ENCODE results near the gene VCL. TPM values are rescaled to one million over a fixed set of nuclear protein-coding genes. Genes with fewer than 3 reads are reported as not detected.
A peak's percentile ranks its signal among the peaks of the same experiment; 100 is the strongest.
"Not testable (repeated sequence)": the region's sequence is repeated elsewhere in the genome, so short reads cannot be mapped to it uniquely, and the experiment has no call there.

Gene VCL
- total RNA-seq = 26.1 and 26.8 TPM in 2 replicates

GRCh38 chr10:73997787-73998622 is at the start of gene VCL:
TSS of gene VCL (plus strand) at chr10:73998116. CDS start at chr10:73998208, 92 bp downstream.
- Mint-ChIP-seq H3K4me1 (peaks cover 51% of the 10 kb centered on the region), H3K36me3 (ENCODE audit: low read depth) (peaks cover 13% of the 10 kb centered on the region), H3K4me3 (peak within 1 kb of the TSS; percentile 94), H3K27ac (peak within 1 kb of the TSS; percentile 97), H3K9me3 (no peaks in the 10 kb centered on the region), H3K27me3 (no peaks in the 10 kb centered on the region)
- intact Hi-C loops (cut with micrococcal nuclease) = loop anchor here (1.0 to 5.0 kb wide), 5 partner anchors 41 to 153 kb away; partner anchors contain the start of gene ADK
- DNase-seq = peak; percentile 99

DNA sequence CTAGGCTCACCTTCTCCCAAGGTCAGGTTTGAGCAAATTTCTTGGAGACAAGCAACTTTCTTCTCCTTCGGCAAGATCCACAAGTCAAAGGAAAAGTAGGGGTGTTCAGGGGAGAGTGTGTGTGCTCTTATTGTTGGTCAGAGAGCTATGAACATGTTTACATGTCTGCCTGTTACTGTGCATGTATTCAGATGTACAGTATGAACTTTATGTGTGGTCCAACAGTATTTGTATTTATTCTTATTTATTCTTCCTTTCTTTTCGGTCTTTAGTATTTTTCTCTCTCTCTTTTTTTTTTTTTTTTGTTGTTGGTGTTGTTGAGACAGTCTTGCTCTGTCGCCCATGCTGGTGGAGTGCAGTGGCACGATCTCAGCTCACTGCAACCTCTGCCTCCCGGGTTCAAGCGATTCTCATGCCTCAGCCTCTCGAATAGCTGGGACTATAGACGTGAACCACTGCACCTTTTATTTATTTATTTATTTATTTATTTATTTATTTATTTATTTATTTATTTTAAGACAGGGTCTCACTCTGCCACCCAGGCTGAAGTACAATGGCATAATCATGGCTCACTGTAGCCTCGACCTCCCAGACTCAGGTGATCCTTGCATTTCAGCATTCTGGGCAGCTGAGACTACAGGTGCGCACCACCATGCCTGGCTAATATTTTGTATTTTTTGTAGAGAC is 48.8 kb upstream of the VCL start:
- Mint-ChIP-seq H3K9me3 (no peaks in the 10 kb centered on the region), H3K36me3 (ENCODE audit: low read depth) (no peaks in the 10 kb centered on the region), H3K27me3 (peaks cover 14% of the 10 kb centered on the region), H3K4me3 (no peak overlapping the region), H3K27ac (no peak overlapping the region), H3K4me1 (peaks cover 7% of the 10 kb centered on the region)
- intact Hi-C loops (cut with micrococcal nuclease) = no loop called here
- DNase-seq = no peak

DNA sequence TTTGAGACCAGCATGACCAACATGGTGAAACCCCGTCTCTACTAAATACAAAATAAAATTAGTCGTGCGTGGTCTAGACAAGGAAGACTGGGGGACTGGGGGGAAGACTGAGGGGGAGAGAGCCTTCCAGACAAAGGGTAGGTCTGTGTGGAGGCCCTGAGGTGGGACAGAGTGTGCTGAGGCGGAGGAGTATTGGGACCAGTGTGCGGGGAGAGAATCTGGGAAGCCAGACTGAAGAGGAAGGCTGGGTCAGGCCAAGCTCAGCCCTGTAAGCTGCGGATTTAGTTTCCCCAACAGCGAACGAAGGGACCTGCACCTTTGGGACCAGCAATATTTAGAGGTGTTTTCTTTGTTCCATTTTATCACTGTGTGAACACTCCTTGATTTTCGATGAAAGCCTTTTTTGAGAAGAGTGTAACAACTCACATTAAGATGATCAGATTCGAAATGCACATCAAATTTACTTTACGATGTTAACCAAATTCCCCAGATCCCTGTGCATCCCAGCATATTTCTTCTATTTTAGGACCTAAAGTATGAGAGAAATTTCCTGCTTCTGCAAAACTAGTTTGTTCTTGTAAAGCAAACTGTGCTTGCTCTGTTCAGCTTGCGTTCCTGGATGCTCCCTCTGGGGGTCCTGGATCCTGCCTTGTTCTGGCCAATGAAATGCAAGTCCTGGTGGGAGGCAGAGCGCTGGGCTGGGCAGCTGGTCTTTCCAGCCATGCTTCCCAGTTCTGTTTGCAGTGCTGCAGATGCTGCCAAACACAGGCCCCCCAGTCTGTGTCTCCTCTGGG is 47.6 kb upstream of the VCL start:
- Mint-ChIP-seq H3K27ac (no peak overlapping the region), H3K36me3 (ENCODE audit: low read depth) (no peaks in the 10 kb centered on the region), H3K9me3 (no peaks in the 10 kb centered on the region), H3K4me1 (peaks cover 10% of the 10 kb centered on the region), H3K4me3 (no peak overlapping the region), H3K27me3 (peaks cover 13% of the 10 kb centered on the region)
- no peak for DNase-seq
- intact Hi-C loops (cut with micrococcal nuclease) = no loop called here

DNA sequence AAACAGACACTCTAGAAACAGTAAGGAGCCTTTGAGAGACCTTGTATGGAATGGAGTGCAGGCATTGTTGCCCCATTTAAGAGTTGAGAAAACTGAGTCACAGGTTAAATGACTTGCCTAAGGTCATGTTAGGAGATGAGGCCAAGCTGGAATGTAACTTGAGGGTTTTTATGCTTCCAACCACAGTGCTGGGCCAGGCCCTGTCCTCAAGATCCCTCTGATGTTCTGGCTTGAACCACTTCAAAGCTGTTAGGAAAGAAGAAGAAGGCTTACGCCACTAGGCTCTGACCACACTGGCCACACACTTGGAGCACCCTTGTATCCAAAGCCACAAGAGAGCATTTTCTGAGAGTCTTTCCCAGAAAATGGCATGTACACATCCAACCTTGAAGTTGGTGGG is 44.3 kb upstream of the VCL start:
- intact Hi-C loops (cut with micrococcal nuclease) = no loop called here
- H3K27me3 Mint-ChIP-seq = peaks cover 4% of the 10 kb centered on the region
- no peaks in the 10 kb centered on the region for H3K36me3 Mint-ChIP-seq (ENCODE audit: low read depth)
- no peak for DNase-seq
- no peak overlapping the region for H3K4me3 Mint-ChIP-seq
- H3K4me1 Mint-ChIP-seq = peaks cover 33% of the 10 kb centered on the region
- H3K9me3 Mint-ChIP-seq = no peaks in the 10 kb centered on the region
- H3K27ac Mint-ChIP-seq = no peak overlapping the region

GRCh38 chr10:73954737-73955136 is 43.2 kb upstream of the VCL start:
- Mint-ChIP-seq H3K9me3 (no peaks in the 10 kb centered on the region), H3K36me3 (ENCODE audit: low read depth) (no peaks in the 10 kb centered on the region), H3K4me3 (no peak overlapping the region), H3K27ac (no peak overlapping the region), H3K4me1 (peaks cover 40% of the 10 kb centered on the region), H3K27me3 (peaks cover 4% of the 10 kb centered on the region)
- DNase-seq = no peak
- intact Hi-C loops (cut with micrococcal nuclease) = loop anchor here (5.0 kb wide), 2 partner anchors 42 to 67 kb away; partner anchors contain the start of gene PLAU

GRCh38 chr10:73955719-73956118 is 42.2 kb upstream of the VCL start:
- Mint-ChIP-seq H3K9me3 (no peaks in the 10 kb centered on the region), H3K36me3 (ENCODE audit: low read depth) (no peaks in the 10 kb centered on the region), H3K4me1 (peaks cover 47% of the 10 kb centered on the region), H3K27ac (peak overlapping the region; percentile 62), H3K27me3 (peaks cover 2% of the 10 kb centered on the region), H3K4me3 (peak overlapping the region; percentile 15)
- DNase-seq = no peak
- intact Hi-C loops (cut with micrococcal nuclease) = loop anchor here (1.0 to 5.0 kb wide), 4 partner anchors 43 to 123 kb away; partner anchors contain the start of gene PLAU

DNA sequence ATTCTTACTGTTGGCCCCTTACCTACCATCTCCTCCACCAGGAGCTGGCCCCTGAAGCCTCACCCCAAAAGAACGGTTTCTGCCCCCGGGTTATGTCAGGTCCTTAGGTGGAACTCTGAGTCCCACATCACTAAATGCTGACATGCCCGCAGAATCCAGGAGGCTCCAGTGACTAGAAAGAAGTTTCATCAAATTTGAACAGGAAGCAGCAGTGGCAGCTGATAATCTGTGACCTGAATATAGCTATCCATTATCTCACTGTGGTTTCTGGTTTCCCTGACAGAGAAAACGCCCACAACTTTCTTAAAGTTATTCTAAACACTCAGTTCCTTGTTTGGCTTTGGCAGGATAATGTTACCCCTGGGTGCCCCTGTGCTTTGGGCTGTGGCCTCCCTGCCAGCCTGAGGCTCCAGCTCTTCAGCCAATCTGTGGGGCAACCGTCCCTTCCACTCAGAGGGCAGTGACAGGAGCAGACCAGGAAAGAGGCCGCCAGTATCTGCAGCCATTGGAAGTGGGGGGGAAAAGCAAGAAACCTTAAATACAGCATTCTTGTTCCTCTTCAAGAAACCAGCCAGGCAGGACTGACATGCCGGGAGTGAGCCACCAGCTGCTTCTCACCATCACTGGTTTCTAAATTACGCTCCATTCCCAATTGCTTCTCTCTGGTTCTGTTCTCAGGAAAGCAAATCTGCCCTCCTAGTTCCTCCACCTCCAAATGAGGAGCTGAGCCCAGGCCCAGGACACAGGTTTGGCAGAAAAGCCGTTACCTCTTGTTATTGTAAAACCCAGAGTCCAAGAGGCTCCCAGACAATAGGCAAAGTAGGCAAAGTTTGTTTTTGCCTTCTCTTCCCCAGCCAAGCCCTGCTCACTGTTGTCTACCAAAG is 41.2 kb upstream of the VCL start:
- Mint-ChIP-seq H3K27me3 (peaks cover 2% of the 10 kb centered on the region), H3K4me1 (peaks cover 47% of the 10 kb centered on the region), H3K4me3 (peak overlapping the region; percentile 78), H3K36me3 (ENCODE audit: low read depth) (no peaks in the 10 kb centered on the region), H3K9me3 (no peaks in the 10 kb centered on the region), H3K27ac (peak overlapping the region; percentile 86)
- DNase-seq = peak; percentile 80
- intact Hi-C loops (cut with micrococcal nuclease) = loop anchor here (1.0 to 5.0 kb wide), 5 partner anchors 42 to 122 kb away; partner anchors contain the start of genes PLAU and VCL

GRCh38 chr10:73959484-73960243 is 38.3 kb upstream of the VCL start:
- DNase-seq = no peak
- Mint-ChIP-seq H3K27ac (no peak overlapping the region), H3K27me3 (no peaks in the 10 kb centered on the region), H3K4me3 (no peak overlapping the region), H3K36me3 (ENCODE audit: low read depth) (no peaks in the 10 kb centered on the region), H3K9me3 (no peaks in the 10 kb centered on the region), H3K4me1 (peaks cover 40% of the 10 kb centered on the region)
- intact Hi-C loops (cut with micrococcal nuclease) = loop anchor here (5.0 kb wide), 2 partner anchors 47 to 72 kb away; partner anchors contain the start of gene PLAU

DNA sequence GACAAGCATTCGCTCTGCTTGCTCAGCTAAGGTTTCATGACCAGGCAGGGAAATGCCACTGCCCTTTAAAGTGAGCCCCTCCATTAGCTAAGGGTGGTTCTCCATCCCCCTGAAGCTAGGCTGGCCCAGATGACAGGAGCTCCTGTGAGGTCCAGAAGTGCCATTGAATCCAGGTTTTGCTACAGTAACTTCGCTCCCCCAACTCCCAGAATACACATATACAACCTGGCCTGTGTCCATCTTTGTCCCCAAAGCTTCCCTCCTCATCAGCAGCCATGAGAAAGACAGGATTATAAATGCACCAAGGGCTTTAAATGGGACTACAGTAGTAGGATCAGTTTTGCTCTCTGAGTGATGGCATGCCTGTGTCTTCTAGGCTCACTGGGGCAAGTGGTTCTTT is 35.5 kb upstream of the VCL start:
- no peaks in the 10 kb centered on the region for H3K9me3 Mint-ChIP-seq
- intact Hi-C loops (cut with micrococcal nuclease) = no loop called here
- peaks cover 5% of the 10 kb centered on the region for H3K27me3 Mint-ChIP-seq

DNA sequence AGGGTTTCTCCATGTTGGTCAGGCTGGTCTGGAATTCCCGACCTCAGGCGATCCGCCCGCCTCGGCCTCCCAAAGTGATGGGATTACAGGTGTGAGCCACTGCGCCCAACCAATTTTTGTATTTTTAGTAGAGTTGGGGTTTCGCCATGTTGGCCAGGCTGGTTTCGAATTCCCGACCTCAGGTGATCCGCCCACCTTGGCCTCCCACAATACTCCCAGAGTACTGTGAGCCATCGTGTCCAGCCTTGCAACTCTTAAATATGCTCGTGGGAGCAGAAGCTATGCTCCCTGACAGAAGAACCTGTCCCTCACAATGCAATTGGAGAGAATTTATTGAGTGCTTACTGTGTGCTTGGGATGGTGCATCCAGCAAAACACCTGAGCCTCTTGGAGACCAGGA is 34.4 kb upstream of the VCL start:
- intact Hi-C loops (cut with micrococcal nuclease); H3K36me3 Mint-ChIP-seq (ENCODE audit: low read depth); H3K27ac Mint-ChIP-seq; H3K9me3 Mint-ChIP-seq; H3K4me3 Mint-ChIP-seq; H3K27me3 Mint-ChIP-seq; DNase-seq: not testable (repeated sequence)
- peaks cover 15% of the 10 kb centered on the region for H3K4me1 Mint-ChIP-seq

More for the DNA sequence above, 35.5 kb upstream of the VCL start:
- no peak overlapping the region for H3K4me3 Mint-ChIP-seq
- DNase-seq = no peak
- H3K36me3 Mint-ChIP-seq (ENCODE audit: low read depth) = no peaks in the 10 kb centered on the region
- H3K27ac Mint-ChIP-seq = no peak overlapping the region
- H3K4me1 Mint-ChIP-seq = peaks cover 19% of the 10 kb centered on the region

DNA sequence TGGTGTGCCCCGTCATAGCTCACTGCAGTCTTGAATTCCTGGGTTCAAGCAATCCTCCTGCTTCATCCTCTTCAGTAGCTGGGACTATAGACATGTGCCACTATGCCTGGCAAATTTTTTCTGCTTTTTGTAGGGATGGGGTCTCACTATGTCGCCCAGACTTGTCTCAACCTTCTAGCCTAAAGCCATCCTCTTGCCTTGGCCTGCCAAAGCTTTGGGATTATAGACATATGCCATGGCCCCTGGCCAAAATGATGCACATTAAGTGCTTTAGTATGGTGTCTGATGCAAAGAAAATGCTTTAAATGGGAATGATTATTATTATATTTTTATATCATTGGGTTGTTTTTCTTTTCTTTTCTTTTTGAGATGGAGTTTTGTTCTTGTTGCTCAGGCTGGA is 33.2 kb upstream of the VCL start:
- Mint-ChIP-seq H3K4me3 (no peak overlapping the region), H3K4me1 (peaks cover 7% of the 10 kb centered on the region), H3K27me3 (peaks cover 5% of the 10 kb centered on the region), H3K9me3 (no peaks in the 10 kb centered on the region), H3K36me3 (ENCODE audit: low read depth) (no peaks in the 10 kb centered on the region), H3K27ac (no peak overlapping the region)
- intact Hi-C loops (cut with micrococcal nuclease) = no loop called here
- no peak for DNase-seq

GRCh38 chr10:73965267-73965889 is 32.5 kb upstream of the VCL start:
- H3K27me3 Mint-ChIP-seq; H3K36me3 Mint-ChIP-seq (ENCODE audit: low read depth); H3K4me1 Mint-ChIP-seq; H3K4me3 Mint-ChIP-seq; H3K27ac Mint-ChIP-seq; DNase-seq; H3K9me3 Mint-ChIP-seq; intact Hi-C loops (cut with micrococcal nuclease): not testable (repeated sequence)

Data from activated CD4-positive, alpha-beta T cell treated with anti-CD3 and anti-CD28 coated beads, Interleukin-2, amount 10 ng/mL, durations not matched to agents 24 days and 14 days (primary cell).